T-cell (primary cell): ENCODE results near the gene PRSS33. TPM values are rescaled to one million over a fixed set of nuclear protein-coding genes. Genes with fewer than 3 reads are reported as not detected.

Experiments
- ATAC-seq, 4 experiments: fragments of 200-7000 bp in 3 of 4; fragments of 150-1000 bp in 1 of 4; cut with Tn5 transposase; replicated peaks in 1 of 4; 1 replicate in 3 of 4; 2 replicates in 1 of 4; pipeline ENCODE4 v1.10.0; 2021; ENCODE audit warnings: moderate library complexity in 3 of 4, mild to moderate bottlenecking in 2 of 4, moderate number of reproducible peaks in 1 of 4
- CTCF ChIA-PET, 2 donors: fragments of 300-600 bp; sonication (Branson Sonifier 250); formaldehyde crosslinking; loops; one replicate each; lab custom pipeline; 2022; ENCODE audit warnings: antibody characterized with exemption in 2 of 2; lab: Charles Lee
- POLR2A ChIA-PET, 2 donors: fragments of 300-600 bp; sonication (Branson Sonifier 250); formaldehyde crosslinking; loops; one replicate each; lab custom pipeline; 2022; ENCODE audit warnings: antibody characterized with exemption in 2 of 2; lab: Charles Lee
- DNase-seq, 35 experiments: peaks; one replicate each; pipeline versions ENCODE4 v3.0.0 to v3.0.0-alpha.2; 2013 to 2023
- H3K27ac ChIP-seq: one replicate; pipeline ENCODE4 v1.5.1; 2013; ENCODE audit warnings: low read length
- H3K27me3 ChIP-seq, 2 experiments: replicated peaks in 1 of 2; 1 replicate in 1 of 2; 2 replicates in 1 of 2; pipeline versions ENCODE4 v1.6.1 to v1.7.0; 2013; ENCODE audit warnings: low read length in 1 of 2, mixed read lengths in 1 of 2; ENCODE audit not compliant: control insufficient read depth in 2 of 2, insufficient read depth in 2 of 2; ENCODE audit errors: extremely low read depth in 1 of 2
- H3K36me3 ChIP-seq, 2 donors: 1 replicate in 1 of 2; 2 replicates in 1 of 2; pipeline versions ENCODE4 v1.6.1 to v1.7.0; 2013; ENCODE audit warnings: low read length in 1 of 2; ENCODE audit not compliant: control insufficient read depth in 2 of 2, insufficient read depth in 1 of 2; ENCODE audit errors: extremely low read depth in 1 of 2
- H3K4me1 ChIP-seq, 2 experiments: 1 replicate in 1 of 2; 2 replicates in 1 of 2; pipeline versions ENCODE4 v1.6.1 to v1.7.0; 2013; ENCODE audit warnings: low read length in 2 of 2, mixed read lengths in 1 of 2; ENCODE audit not compliant: insufficient read depth in 2 of 2, control insufficient read depth in 1 of 2; ENCODE audit errors: extremely low read depth in 1 of 2
- H3K4me3 ChIP-seq, 2 donors: 1 replicate in 1 of 2; 2 replicates in 1 of 2; pipeline versions ENCODE4 v1.5.1 to v1.7.0; 2013; ENCODE audit warnings: mild to moderate bottlenecking in 2 of 2, low read length in 1 of 2, moderate library complexity in 1 of 2; ENCODE audit not compliant: control insufficient read depth in 1 of 2; ENCODE audit errors: extremely low read depth in 1 of 2
- H3K9me3 ChIP-seq: 2 replicates; pipeline ENCODE4 v1.7.0; 2013
- H3K27ac Mint-ChIP-seq, 2 donors: one replicate each; pipeline ENCODE4 v1.8.0; 2020 to 2021; ENCODE audit warnings: mild to moderate bottlenecking in 2 of 2, mixed read lengths in 2 of 2
- H3K27me3 Mint-ChIP-seq, 2 donors: one replicate each; pipeline ENCODE4 v1.8.0; 2021 to 2022; ENCODE audit warnings: mixed read lengths in 2 of 2
- H3K36me3 Mint-ChIP-seq: one replicate; pipeline ENCODE4 v1.8.0; 2021; ENCODE audit warnings: mixed read lengths
- H3K4me1 Mint-ChIP-seq, 3 donors: one replicate each; pipeline ENCODE4 v1.8.0; 2020 to 2022; ENCODE audit warnings: mixed read lengths in 3 of 3, mild to moderate bottlenecking in 1 of 3
- H3K4me3 Mint-ChIP-seq, 3 donors: one replicate each; pipeline ENCODE4 v1.8.0; 2020 to 2022; ENCODE audit warnings: mild to moderate bottlenecking in 3 of 3, mixed read lengths in 3 of 3, moderate library complexity in 3 of 3
- H3K9me3 Mint-ChIP-seq, 3 donors: one replicate each; pipeline ENCODE4 v1.8.0; 2020 to 2022; ENCODE audit warnings: mixed read lengths in 3 of 3
- whole genome bisulfite sequencing: methylation state at CpG from one replicate; pipeline ENCODE4 v1.1.5; 2013; ENCODE audit warnings: missing lambda C conversion rate; ENCODE audit not compliant: insufficient coverage; 5-methylcytosine and 5-hydroxymethylcytosine counted together
- total RNA-seq, 35 experiments: library from RNA in 6 of 35; stranded (reverse) in 6 of 35; fragments of 120-200 nt in 1 of 35; gene quantifications; one replicate each; pipeline versions ENCODE4 v1.2.1 to v1.2.4 and lab custom pipeline; 2013 to 2026

The PRSS33 gene
- total RNA-seq, 5 donors from 2014 or later (not counting 1 experiment from before 2014, with no cell fraction given), result not detected

DNA sequence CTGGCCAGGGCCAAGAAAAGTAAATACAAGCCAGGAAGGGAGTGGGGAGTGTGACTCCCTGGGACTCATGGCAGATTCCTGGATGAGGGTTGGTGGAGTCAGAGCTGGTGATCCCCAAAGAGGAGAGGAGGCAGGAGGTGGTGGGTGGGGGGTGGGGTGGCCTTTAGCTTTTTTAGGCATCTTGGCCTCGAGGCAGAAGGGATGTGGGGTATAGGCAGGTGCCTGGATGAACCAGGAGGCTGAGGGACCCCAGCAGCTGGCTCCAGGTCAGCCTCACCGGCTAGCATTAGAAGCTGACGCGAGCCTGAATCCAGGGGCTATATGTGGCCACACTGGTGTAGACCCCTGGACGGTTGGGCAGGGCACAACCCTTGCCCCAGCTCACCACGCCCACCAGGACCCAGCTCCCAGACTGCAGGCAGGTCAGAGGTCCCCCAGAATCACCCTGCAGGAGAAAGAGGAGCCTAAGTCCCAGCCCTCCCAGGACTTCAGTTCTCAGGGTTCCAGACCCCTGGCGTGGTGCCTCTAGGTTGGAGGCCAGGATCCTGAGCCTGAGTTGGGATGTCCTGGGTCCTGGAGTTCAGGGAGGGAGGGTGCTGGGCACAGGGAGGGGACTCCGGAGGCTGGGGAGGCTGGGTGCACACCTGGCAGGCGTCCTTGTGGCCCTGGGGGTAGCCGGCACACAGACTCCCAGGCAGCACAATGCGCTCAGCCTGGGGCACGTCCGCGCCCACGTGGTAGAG lies 2.8 kb downstream of the PRSS33 start:
- WGBS, result 46% methylated on average over 14 of the region's 15 CpGs

DNA sequence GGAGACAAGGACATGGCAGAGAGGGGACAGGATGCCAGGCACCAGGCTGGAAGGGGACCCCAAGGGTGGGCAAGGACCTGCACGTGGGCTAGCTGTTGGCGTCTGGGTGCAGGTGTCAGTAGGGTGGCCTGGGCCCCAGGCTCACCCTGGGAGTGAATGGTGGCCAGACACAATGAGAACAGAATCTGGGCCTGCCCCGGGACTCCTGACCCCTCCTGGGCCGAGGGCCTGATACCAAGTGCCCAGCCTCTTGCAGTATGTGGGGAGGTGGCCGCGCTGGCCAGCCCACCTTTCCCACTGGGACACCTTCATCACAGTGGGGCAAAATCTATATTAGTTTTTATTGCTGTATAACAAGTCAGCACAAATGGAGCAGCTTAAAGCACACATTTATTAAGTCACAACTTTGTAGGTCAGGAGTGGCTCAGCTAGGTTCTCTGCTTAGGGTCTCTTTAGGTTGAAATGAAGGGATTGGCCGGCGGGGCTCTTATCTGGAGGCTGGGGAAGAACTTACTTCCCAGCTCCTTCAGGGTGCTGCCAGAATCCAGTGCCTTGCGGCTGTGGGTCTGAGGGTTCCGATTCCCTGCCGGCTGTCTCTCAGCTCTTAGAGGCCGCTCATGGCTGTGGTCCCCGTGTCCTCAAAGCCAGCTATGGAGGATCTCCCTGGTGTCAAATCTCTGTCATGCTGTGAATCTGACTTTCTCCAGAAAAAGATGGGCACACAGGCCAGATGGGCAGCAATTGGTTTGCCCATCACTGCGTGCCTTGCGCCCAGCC lies 3.6 kb downstream of the PRSS33 start:
- ChIA-PET CTCF (no interaction called here), POLR2A (interaction anchor here in 1 of 2 donors (0.5 kb wide), 1 partner anchor 17 kb away, joined by 4 read pairs; no protein-coding TSS in a partner anchor)

More for the DNA sequence above, 2.8 kb downstream of the PRSS33 start:
- CTCF ChIA-PET, result no interaction called here
- peaks cover 0 to 18% (median 3%) of the 10 kb centered on the region in 3 donors for H3K4me1 Mint-ChIP-seq
- H3K27ac ChIP-seq, result no peak overlapping the region
- H3K27me3 Mint-ChIP-seq, result peaks cover 0 to 10% of the 10 kb centered on the region in 2 donors
- no peaks in the 10 kb centered on the region for H3K36me3 Mint-ChIP-seq
- POLR2A ChIA-PET, result interaction anchor here in 1 of 2 donors (0.5 kb wide), 1 partner anchor 16 kb away, joined by 4 read pairs; no protein-coding TSS in a partner anchor
- no peak for ATAC-seq
- H3K9me3 Mint-ChIP-seq, result no peaks in the 10 kb centered on the region
- H3K27me3 ChIP-seq, result peaks cover 0 to 35% of the 10 kb centered on the region in 2 experiments
- H3K36me3 ChIP-seq, result no peaks in the 10 kb centered on the region
- peak overlapping the region in 1 of 2 donors; percentile 57 for H3K4me3 ChIP-seq
- DNase-seq, result no peak
- H3K4me1 ChIP-seq, result peaks cover 0 to 30% of the 10 kb centered on the region in 2 experiments
- no peaks in the 10 kb centered on the region for H3K9me3 ChIP-seq
- H3K4me3 Mint-ChIP-seq, result peak overlapping the region; percentile 79 to 84 (median 82)
- H3K27ac Mint-ChIP-seq, result peak overlapping the region; percentile 57 to 71

DNA sequence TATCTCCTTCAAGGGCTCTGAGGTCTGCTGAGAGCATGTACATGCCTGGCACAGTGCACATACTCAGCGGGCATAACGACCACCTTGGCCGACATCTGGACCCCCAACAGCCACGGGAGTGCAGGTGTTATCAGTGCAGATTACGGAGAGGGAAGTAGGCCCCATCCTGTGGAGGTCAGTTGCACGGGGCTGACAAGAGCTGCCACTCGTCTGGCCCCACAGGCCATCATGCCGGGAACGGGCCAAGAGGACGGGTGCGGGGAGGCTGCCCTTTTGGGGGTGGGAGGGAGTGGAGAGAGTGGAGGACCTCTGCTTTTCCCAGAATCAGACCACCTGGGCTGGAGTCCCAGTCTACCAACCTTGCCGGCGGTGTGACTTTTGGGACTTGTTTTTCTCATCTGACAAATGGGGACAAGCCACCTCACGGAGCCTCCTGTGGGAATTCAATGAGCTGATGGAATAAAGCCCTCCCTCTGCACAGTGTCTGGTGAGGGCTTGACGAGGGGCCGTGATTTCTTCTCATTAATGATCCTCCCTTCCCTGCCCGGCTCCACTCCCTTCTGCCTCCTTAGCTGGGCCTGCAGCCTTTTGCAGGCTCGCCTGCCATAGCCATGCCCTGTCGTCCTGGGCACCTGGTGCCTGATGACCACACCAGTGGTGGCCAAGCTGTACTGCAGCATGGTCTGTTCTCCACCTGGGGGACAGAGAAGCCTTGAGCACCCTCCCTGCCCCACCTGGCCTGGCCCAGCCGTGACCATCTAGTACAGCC lies 4.6 kb downstream of the PRSS33 start:
- H3K9me3 ChIP-seq, result no peaks in the 10 kb centered on the region
- H3K9me3 Mint-ChIP-seq, result no peaks in the 10 kb centered on the region
- H3K27me3 ChIP-seq, result peaks cover 0 to 18% of the 10 kb centered on the region in 2 experiments
- H3K4me1 Mint-ChIP-seq, result peaks cover 7 to 30% (median 16%) of the 10 kb centered on the region in 3 donors
- H3K27ac ChIP-seq, result no peak overlapping the region
- ATAC-seq (no peak), DNase-seq (peak in 1 of 35 experiments; percentile 2)
- H3K4me3 ChIP-seq, result no peak overlapping the region
- peak overlapping the region in 1 of 2 donors; percentile 22 for H3K27ac Mint-ChIP-seq
- 90% methylated on average over 18 of the region's 20 CpGs for WGBS
- H3K27me3 Mint-ChIP-seq, result peaks cover 0 to 5% of the 10 kb centered on the region in 2 donors
- H3K36me3 Mint-ChIP-seq, result no peaks in the 10 kb centered on the region
- H3K4me3 Mint-ChIP-seq, result no peak overlapping the region
- ChIA-PET CTCF (no interaction called here), POLR2A (no interaction called here)
- no peaks in the 10 kb centered on the region for H3K36me3 ChIP-seq
- peaks cover 5 to 46% of the 10 kb centered on the region in 2 experiments for H3K4me1 ChIP-seq

More for the DNA sequence above, 3.6 kb downstream of the PRSS33 start:
- peak overlapping the region; percentile 24 to 84 (median 34) for H3K4me3 Mint-ChIP-seq
- H3K4me3 ChIP-seq, result no peak overlapping the region
- H3K9me3 Mint-ChIP-seq, result no peaks in the 10 kb centered on the region
- H3K4me1 ChIP-seq, result peaks cover 2 to 38% of the 10 kb centered on the region in 2 experiments
- ATAC-seq (no peak), DNase-seq (peak in 1 of 35 experiments; percentile 1)
- 86% methylated on average over 10 of the region's 15 CpGs for WGBS
- H3K9me3 ChIP-seq, result no peaks in the 10 kb centered on the region
- H3K4me1 Mint-ChIP-seq, result peaks cover 0 to 22% (median 8%) of the 10 kb centered on the region in 3 donors
- no peaks in the 10 kb centered on the region for H3K36me3 Mint-ChIP-seq
- peaks cover 0 to 27% of the 10 kb centered on the region in 2 experiments for H3K27me3 ChIP-seq
- no peak overlapping the region for H3K27ac ChIP-seq
- peaks cover 0 to 7% of the 10 kb centered on the region in 2 donors for H3K27me3 Mint-ChIP-seq
- peak overlapping the region in 1 of 2 donors; percentile 52 for H3K27ac Mint-ChIP-seq
- no peaks in the 10 kb centered on the region for H3K36me3 ChIP-seq

DNA sequence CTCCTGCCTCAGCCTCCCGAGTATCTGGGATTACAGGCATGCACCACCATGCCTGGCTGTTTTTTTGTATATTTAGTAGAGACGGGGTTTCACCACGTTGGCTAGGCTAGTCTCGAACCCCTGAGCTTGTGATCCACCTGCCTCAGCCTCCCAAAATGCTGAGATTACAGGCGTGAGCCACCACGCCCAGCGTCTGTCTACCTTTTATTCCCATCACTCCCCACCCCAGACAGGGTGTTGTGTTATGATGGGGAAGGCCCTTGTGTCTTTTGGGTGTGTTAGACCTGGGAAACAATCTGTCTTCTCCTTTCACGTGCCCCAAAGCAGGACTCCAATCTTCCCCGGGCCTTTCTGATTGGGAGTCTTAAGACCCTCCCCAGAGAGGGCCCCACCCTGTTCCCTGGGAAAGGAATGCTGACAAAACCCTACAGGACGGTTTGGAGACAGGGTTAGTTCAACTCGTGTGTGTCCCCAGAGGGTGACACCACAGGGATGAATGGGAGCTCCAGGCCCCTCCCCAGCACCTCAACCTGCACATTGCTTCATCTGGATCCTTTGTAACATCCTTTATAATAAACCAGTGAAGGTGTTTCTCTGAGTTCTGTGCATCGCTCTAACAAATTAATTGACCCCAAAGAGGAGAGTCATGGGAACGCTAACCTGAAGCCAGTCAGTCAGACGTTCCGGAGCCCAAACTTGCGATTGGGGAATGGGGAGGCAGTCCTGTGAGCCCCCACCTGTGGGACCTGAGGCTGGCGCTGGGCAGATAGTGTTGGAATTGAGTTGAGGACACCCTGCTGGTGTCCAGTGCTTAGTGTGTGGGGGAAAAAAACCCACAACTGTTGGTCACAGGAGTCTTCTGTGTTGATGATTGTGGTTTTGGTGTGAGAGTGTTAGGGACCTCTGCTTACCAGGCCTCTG lies 7.1 kb downstream of the PRSS33 start:
- Mint-ChIP-seq H3K27ac (peak overlapping the region in 1 of 2 donors; percentile 52), H3K4me1 (peaks cover 20 to 33% (median 29%) of the 10 kb centered on the region in 3 donors), H3K36me3 (peaks cover 2% of the 10 kb centered on the region), H3K9me3 (no peaks in the 10 kb centered on the region), H3K27me3 (peaks cover 0 to 3% of the 10 kb centered on the region in 2 donors), H3K4me3 (peak overlapping the region in 2 of 3 donors; percentile 17 to 28)
- DNase-seq (no peak), ATAC-seq (no peak)
- no peaks in the 10 kb centered on the region for H3K9me3 ChIP-seq
- no peak overlapping the region for H3K4me3 ChIP-seq
- no peak overlapping the region for H3K27ac ChIP-seq
- H3K36me3 ChIP-seq, result peaks cover 0 to under 1% of the 10 kb centered on the region in 2 donors
- H3K27me3 ChIP-seq, result peaks cover 0 to 4% of the 10 kb centered on the region in 2 experiments
- ChIA-PET POLR2A (no interaction called here), CTCF (no interaction called here)
- 86% methylated on average over 6 of the region's 17 CpGs for WGBS
- peaks cover 13 to 43% of the 10 kb centered on the region in 2 experiments for H3K4me1 ChIP-seq

DNA sequence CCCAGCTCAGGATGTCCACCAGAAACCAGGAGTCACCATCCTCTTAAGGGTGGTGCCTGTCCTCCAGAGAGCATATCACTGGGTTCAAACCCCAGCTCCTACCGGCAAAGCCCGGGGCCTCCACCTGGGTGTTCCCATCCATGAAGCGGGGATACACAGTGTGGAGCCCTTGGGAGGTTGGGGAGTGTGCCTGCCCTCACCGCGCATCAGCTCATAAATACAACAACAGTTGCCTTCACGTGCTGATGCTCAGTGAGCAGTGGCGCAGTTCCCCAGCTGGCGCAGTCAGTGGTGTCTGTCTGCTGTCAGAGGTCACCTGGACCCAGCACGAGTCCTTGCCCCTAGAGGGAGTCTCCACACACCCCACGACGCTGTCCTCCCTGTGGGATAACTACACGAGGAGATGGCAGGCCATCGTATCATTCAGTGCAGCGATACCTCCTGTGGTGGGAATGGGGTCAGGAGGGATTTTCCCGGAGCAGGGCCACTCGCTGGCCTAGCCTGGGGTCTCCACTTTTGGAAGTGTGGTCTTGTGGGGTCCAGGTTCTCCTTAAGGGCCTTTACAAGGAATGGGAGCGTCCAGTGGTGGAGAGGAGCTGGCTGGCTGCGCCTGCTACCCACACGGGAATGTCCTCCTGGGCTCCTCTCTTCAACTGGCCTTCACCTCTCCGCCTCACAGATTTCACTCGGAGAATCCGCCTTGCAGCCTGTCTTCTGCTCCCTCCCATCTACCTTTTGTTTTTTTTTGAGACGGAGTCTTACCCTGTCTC lies 8.0 kb downstream of the PRSS33 start:
- ATAC-seq, result no peak
- Mint-ChIP-seq H3K27ac (peak overlapping the region; percentile 98 to 99), H3K9me3 (no peaks in the 10 kb centered on the region), H3K4me3 (peak overlapping the region; percentile 5 to 92 (median 91)), H3K4me1 (peaks cover 25 to 36% (median 35%) of the 10 kb centered on the region in 3 donors), H3K27me3 (no peaks in the 10 kb centered on the region), H3K36me3 (peaks cover 2% of the 10 kb centered on the region)
- Histone ChIP-seq H3K9me3 (no peaks in the 10 kb centered on the region), H3K27ac (peak overlapping the region; percentile 96), H3K27me3 (no peaks in the 10 kb centered on the region), H3K4me1 (peaks cover 13 to 40% of the 10 kb centered on the region in 2 experiments), H3K4me3 (no peak overlapping the region), H3K36me3 (peaks cover 0 to 7% of the 10 kb centered on the region in 2 donors)
- 97% methylated on average over 20 of the region's 23 CpGs for WGBS
- POLR2A ChIA-PET, result no interaction called here
- no peak for DNase-seq
- CTCF ChIA-PET, result interaction anchor here in 1 of 2 donors (1.2 kb wide), 1 partner anchor 89 kb away, joined by 6 read pairs; no protein-coding TSS in a partner anchor
